Neural progenitor cell (in vitro differentiated cells): ENCODE data around the gene NKTR. TPM values are rescaled to one million over a fixed set of nuclear protein-coding genes. Genes with fewer than 3 reads are reported as not detected.

Experiments used
- DNase-seq: peaks from one replicate; pipeline ENCODE4 v3.0.0-alpha.2; 2016; ENCODE audit warnings: low spot score
- H2AFZ ChIP-seq: fragments of 200-600 bp; sonication (generic); replicated peaks from 2 replicates; pipeline ENCODE4 v1.6.1; 2016; ENCODE audit warnings: antibody characterized with exemption
- H3F3A ChIP-seq: fragments of 200-600 bp; sonication (generic); 2 replicates; pipeline ENCODE4 v1.6.1; 2016; ENCODE audit warnings: antibody characterized with exemption, low read depth
- H3K27ac ChIP-seq: fragments of 200-600 bp; sonication (generic); 2 replicates; pipeline ENCODE4 v1.5.1; 2016; ENCODE audit warnings: mild to moderate bottlenecking
- H3K27me3 ChIP-seq: fragments of 200-600 bp; sonication (generic); 2 replicates; pipeline ENCODE4 v1.6.1; 2016; ENCODE audit warnings: mild to moderate bottlenecking, moderate library complexity
- H3K36me3 ChIP-seq: fragments of 200-600 bp; sonication (generic); 2 replicates; pipeline ENCODE4 v1.5.1; 2016
- H3K4me1 ChIP-seq: fragments of 200-600 bp; sonication (generic); 2 replicates; pipeline ENCODE4 v1.6.1; 2016; ENCODE audit warnings: mixed run types
- H3K4me2 ChIP-seq: fragments of 200-600 bp; sonication (generic); 2 replicates; pipeline ENCODE4 v1.6.1; 2016
- H3K4me3 ChIP-seq: fragments of 200-600 bp; sonication (generic); 2 replicates; pipeline ENCODE4 v1.5.1; 2016
- H3K79me2 ChIP-seq: fragments of 200-600 bp; sonication (generic); 2 replicates; pipeline ENCODE4 v1.6.1; 2016; ENCODE audit warnings: low read depth
- H3K9ac ChIP-seq: fragments of 200-600 bp; sonication (generic); 2 replicates; pipeline ENCODE4 v1.6.1; 2016
- H3K9me3 ChIP-seq: fragments of 200-600 bp; sonication (generic); 2 replicates; pipeline ENCODE4 v1.5.1; 2016; ENCODE audit warnings: low read depth
- H4K20me1 ChIP-seq: fragments of 200-600 bp; sonication (generic); 2 replicates; pipeline ENCODE4 v1.6.1; 2016; ENCODE audit warnings: low read depth
- H3K27ac Mint-ChIP-seq: 3 replicates; pipeline ENCODE4 v1.8.0; 2021; ENCODE audit warnings: mixed read lengths
- H3K27me3 Mint-ChIP-seq: 2 replicates; pipeline ENCODE4 v1.8.0; 2022; ENCODE audit warnings: low read depth, mild to moderate bottlenecking, inconsistent platforms, moderate library complexity, mixed read lengths; ENCODE audit not compliant: insufficient read depth
- H3K36me3 Mint-ChIP-seq: 3 replicates; pipeline ENCODE4 v1.8.0; 2021; ENCODE audit warnings: mixed read lengths
- H3K4me1 Mint-ChIP-seq: 3 replicates; pipeline ENCODE4 v1.8.0; 2021; ENCODE audit warnings: mixed read lengths
- H3K4me3 Mint-ChIP-seq: 3 replicates; pipeline ENCODE4 v1.8.0; 2021; ENCODE audit warnings: mild to moderate bottlenecking, moderate library complexity, mixed read lengths
- H3K9me3 Mint-ChIP-seq: 3 replicates; pipeline ENCODE4 v1.8.0; 2020; ENCODE audit warnings: mixed read lengths
- CTCF ChIP-seq: fragments of 200-600 bp; sonication (generic); IDR thresholded peaks from 2 replicates; pipeline ENCODE4 v1.5.1; 2017; ENCODE audit warnings: antibody characterized with exemption, mild to moderate bottlenecking
- EZH2 ChIP-seq: fragments of 200-600 bp; sonication (generic); IDR thresholded peaks from 2 replicates; pipeline ENCODE4 v1.6.1; 2017; ENCODE audit warnings: antibody characterized with exemption, mild to moderate bottlenecking, moderate library complexity
- EZH2phosphoT487 ChIP-seq: fragments of 200-600 bp; sonication (generic); IDR thresholded peaks from 2 replicates; pipeline ENCODE4 v1.6.1; 2017; ENCODE audit warnings: antibody characterized with exemption
- total RNA-seq: library from RNA; depleted of rRNA; stranded (reverse); fragments of >200 nt; gene quantifications from 2 replicates; pipeline ENCODE4 v1.2.3, GENCODE V29; 2015; ENCODE audit warnings: low replicate concordance

NKTR gene
- total RNA-seq, 1 donor from 2014 or later, result 190 TPM

DNA sequence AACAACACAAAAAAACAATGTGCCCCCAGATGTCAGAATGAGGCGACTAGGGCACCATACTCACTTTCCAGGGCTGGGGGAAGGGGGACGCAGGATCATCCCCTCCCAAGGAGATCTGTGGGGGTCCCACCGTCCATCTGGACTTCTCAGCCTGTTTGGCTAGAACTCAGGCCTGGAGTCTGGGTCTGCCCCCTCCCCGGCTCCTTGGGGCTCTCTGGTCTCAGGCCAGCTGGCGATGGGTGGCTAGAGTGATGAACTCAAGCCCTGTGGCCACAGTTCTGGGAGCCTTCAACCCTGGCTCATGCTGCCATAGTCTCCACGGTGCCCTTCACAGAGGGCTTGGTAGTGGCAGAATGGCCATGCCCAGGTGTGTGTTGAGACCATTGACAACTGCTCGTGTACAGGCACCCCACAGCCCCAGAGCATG lies 66.6 kb downstream of the NKTR start:
- H3K9me3 Mint-ChIP-seq, result peaks cover 9% of the 10 kb centered on the region
- no peaks in the 10 kb centered on the region for H3K36me3 ChIP-seq
- no peak overlapping the region for H3K27ac ChIP-seq
- no peaks in the 10 kb centered on the region for H3K27me3 ChIP-seq
- H4K20me1 ChIP-seq, result no peaks in the 10 kb centered on the region
- no peaks in the 10 kb centered on the region for H3K36me3 Mint-ChIP-seq
- no peaks in the 10 kb centered on the region for H3K4me1 ChIP-seq
- no peak overlapping the region for H3K4me3 ChIP-seq
- no peaks in the 10 kb centered on the region for H3K9me3 ChIP-seq
- peaks cover 4% of the 10 kb centered on the region for H3K27me3 Mint-ChIP-seq
- no peak overlapping the region for H3K4me3 Mint-ChIP-seq
- H3K79me2 ChIP-seq, result no peaks in the 10 kb centered on the region
- TF ChIP-seq EZH2, result no peak
- no peak for TF ChIP-seq CTCF
- no peak for TF ChIP-seq EZH2phosphoT487
- H3K27ac Mint-ChIP-seq, result no peak overlapping the region
- H3K9ac ChIP-seq, result no peak overlapping the region
- no peak overlapping the region for H3K4me2 ChIP-seq
- no peak overlapping the region for H2AFZ ChIP-seq
- DNase-seq, result no peak
- H3K4me1 Mint-ChIP-seq, result peaks cover 7% of the 10 kb centered on the region
- H3F3A ChIP-seq, result no peaks in the 10 kb centered on the region

GRCh38 chr3:42667523-42668412 lies 67.3 kb downstream of the NKTR start:
- Mint-ChIP-seq H3K4me3 (no peak overlapping the region), H3K36me3 (no peaks in the 10 kb centered on the region), H3K9me3 (peaks cover 9% of the 10 kb centered on the region), H3K27ac (no peak overlapping the region), H3K27me3 (peaks cover 4% of the 10 kb centered on the region), H3K4me1 (peaks cover 7% of the 10 kb centered on the region)
- Histone ChIP-seq H3K4me1 (no peaks in the 10 kb centered on the region), H4K20me1 (no peaks in the 10 kb centered on the region), H3K4me3 (no peak overlapping the region), H3K4me2 (no peak overlapping the region), H2AFZ (no peak overlapping the region), H3K36me3 (no peaks in the 10 kb centered on the region), H3F3A (no peaks in the 10 kb centered on the region), H3K79me2 (no peaks in the 10 kb centered on the region), H3K27ac (no peak overlapping the region), H3K9ac (no peak overlapping the region), H3K27me3 (no peaks in the 10 kb centered on the region), H3K9me3 (no peaks in the 10 kb centered on the region)
- DNase-seq, result no peak
- no peak for TF ChIP-seq EZH2phosphoT487
- no peak for TF ChIP-seq CTCF
- TF ChIP-seq EZH2, result no peak

GRCh38 chr3:42668413-42668760 lies 67.9 kb downstream of the NKTR start:
- Histone ChIP-seq H4K20me1 (no peaks in the 10 kb centered on the region), H3K27ac (no peak overlapping the region), H3K79me2 (no peaks in the 10 kb centered on the region), H3K9me3 (no peaks in the 10 kb centered on the region), H3F3A (no peaks in the 10 kb centered on the region), H3K27me3 (no peaks in the 10 kb centered on the region), H3K36me3 (no peaks in the 10 kb centered on the region), H2AFZ (no peak overlapping the region), H3K4me2 (no peak overlapping the region), H3K9ac (no peak overlapping the region), H3K4me3 (no peak overlapping the region), H3K4me1 (no peaks in the 10 kb centered on the region)
- Mint-ChIP-seq H3K27me3 (peaks cover 4% of the 10 kb centered on the region), H3K36me3 (no peaks in the 10 kb centered on the region), H3K4me3 (no peak overlapping the region), H3K27ac (no peak overlapping the region), H3K4me1 (peaks cover 7% of the 10 kb centered on the region), H3K9me3 (peaks cover 9% of the 10 kb centered on the region)
- DNase-seq, result no peak
- TF ChIP-seq EZH2, result no peak
- TF ChIP-seq EZH2phosphoT487, result no peak
- no peak for TF ChIP-seq CTCF
